SU-DHL-6 (cell line): ENCODE data around the gene UGT1A10.
"Not testable (repeated sequence)": the region's sequence is repeated elsewhere in the genome, so short reads cannot be mapped to it uniquely, and the experiment has no call there.

Source experiments
- H2AFZ ChIP-seq: fragments of 200-600 bp; sonication (generic); 2 replicates; pipeline ENCODE4 v1.6.1; 2014; ENCODE audit warnings: low read depth, mild to moderate bottlenecking, moderate library complexity, mixed read lengths, antibody characterized with exemption, low read length; ENCODE audit not compliant: severe bottlenecking
- H3F3A ChIP-seq: fragments of 200-600 bp; shearing (Covaris generic); 2 replicates; pipeline ENCODE4 v1.6.0; 2016; ENCODE audit warnings: antibody characterized with exemption, mild to moderate bottlenecking; ENCODE audit not compliant: insufficient read depth
- H3K27ac ChIP-seq: fragments of 200-600 bp; sonication (generic); 2 replicates; pipeline ENCODE4 v1.5.1; 2016; ENCODE audit warnings: low read depth, mild to moderate bottlenecking, low read length, moderate library complexity, mixed read lengths
- H3K27me3 ChIP-seq: fragments of 200-600 bp; sonication (generic), shearing (Covaris generic); 2 replicates; pipeline ENCODE4 v1.6.0; 2014; ENCODE audit warnings: mild to moderate bottlenecking, low read length
- H3K36me3 ChIP-seq: fragments of 200-600 bp; sonication (generic); 2 replicates; pipeline ENCODE4 v1.6.1; 2014; ENCODE audit warnings: mild to moderate bottlenecking, low read length, mixed read lengths
- H3K4me2 ChIP-seq: fragments of 300-600, 200-600 bp; shearing (Covaris generic), sonication (generic); 2 replicates; pipeline ENCODE4 v1.6.0; 2014; ENCODE audit warnings: low read length, low read depth, mild to moderate bottlenecking; ENCODE audit not compliant: poor library complexity, severe bottlenecking
- H3K4me3 ChIP-seq: fragments of 200-600 bp; sonication (generic); 2 replicates; pipeline ENCODE4 v1.5.1; 2014; ENCODE audit warnings: antibody characterized with exemption, low read length, mild to moderate bottlenecking, mixed read lengths; ENCODE audit not compliant: insufficient read depth, poor library complexity, severe bottlenecking
- H3K79me2 ChIP-seq: fragments of 200-600 bp; sonication (generic); 2 replicates; pipeline ENCODE4 v1.6.1; 2014; ENCODE audit warnings: mild to moderate bottlenecking, low read length, moderate library complexity; ENCODE audit not compliant: insufficient read depth
- H3K9ac ChIP-seq: fragments of 200-600 bp; sonication (generic); 2 replicates; pipeline ENCODE4 v1.7.0; 2014; ENCODE audit warnings: mild to moderate bottlenecking, low read length
- H3K9me2 ChIP-seq: fragments of 200-600 bp; sonication (generic); replicated peaks from 2 replicates; pipeline ENCODE4 v1.6.1; 2014; ENCODE audit warnings: low read length; ENCODE audit not compliant: insufficient read depth
- H3K9me3 ChIP-seq: fragments of 200-600 bp; sonication (generic); 2 replicates; pipeline ENCODE4 v1.6.1; 2014; ENCODE audit warnings: low read length, mixed read lengths; ENCODE audit not compliant: insufficient read depth
- H4K20me1 ChIP-seq: fragments of 200-600 bp; sonication (generic); 2 replicates; pipeline ENCODE4 v1.6.1; 2014; ENCODE audit warnings: low read depth, mild to moderate bottlenecking, antibody characterized with exemption, low read length, moderate library complexity, mixed read lengths
- CTCF ChIP-seq: fragments of 200-600 bp; sonication (generic); IDR thresholded peaks from one replicate; pipeline ENCODE4 v1.5.1; 2017; ENCODE audit warnings: antibody characterized with exemption, mild to moderate bottlenecking, low read length, moderate library complexity; ENCODE audit not compliant: insufficient read depth, poor library complexity, severe bottlenecking
- EZH2phosphoT487 ChIP-seq: fragments of 200-600 bp; sonication (generic), shearing (Covaris generic); conservative IDR thresholded peaks from 2 replicates; pipeline ENCODE4 v1.6.1; 2018; ENCODE audit warnings: mild to moderate bottlenecking, antibody characterized with exemption, low read length, moderate library complexity, mixed read lengths

UGT1A10 gene

GRCh38 chr2:233746475-233747282, 110.4 kb downstream of the UGT1A10 start:
- Histone ChIP-seq H3K79me2 (no peaks in the 10 kb centered on the region), H3K4me3 (no peak overlapping the region), H2AFZ (no peak overlapping the region), H4K20me1 (no peaks in the 10 kb centered on the region), H3F3A (no peaks in the 10 kb centered on the region), H3K9ac (no peak overlapping the region), H3K4me2 (no peak overlapping the region), H3K27me3 (no peaks in the 10 kb centered on the region), H3K9me2 (no peaks in the 10 kb centered on the region), H3K9me3 (peaks cover 5% of the 10 kb centered on the region; the same call in 1 of the 2 replicates), H3K27ac (no peak overlapping the region), H3K36me3 (no peaks in the 10 kb centered on the region)
- no peak for TF ChIP-seq EZH2phosphoT487
- no peak for TF ChIP-seq CTCF

- H2AFZ ChIP-seq: no peak overlapping the region
- H3K4me3 ChIP-seq: no peak overlapping the region
- no peak overlapping the region for H3K27ac ChIP-seq
- no peak overlapping the region for H3K4me2 ChIP-seq
- H3F3A ChIP-seq: no peaks in the 10 kb centered on the region
- no peaks in the 10 kb centered on the region for H3K79me2 ChIP-seq
- TF ChIP-seq CTCF: no peak
- TF ChIP-seq EZH2phosphoT487: no peak
- H3K9ac ChIP-seq: no peak overlapping the region
- H4K20me1 ChIP-seq: no peaks in the 10 kb centered on the region
- H3K36me3 ChIP-seq: no peaks in the 10 kb centered on the region
- H3K27me3 ChIP-seq: no peaks in the 10 kb centered on the region
- no peaks in the 10 kb centered on the region for H3K9me2 ChIP-seq
- H3K9me3 ChIP-seq: peaks cover 5% of the 10 kb centered on the region; the same call in 1 of the 2 replicates
Measured at GRCh38 chr2:233747283-233747544, 111.0 kb downstream of the UGT1A10 start.

- H3K4me3 ChIP-seq, H3K36me3 ChIP-seq, H3F3A ChIP-seq, H3K79me2 ChIP-seq, H4K20me1 ChIP-seq, H3K9me3 ChIP-seq, H3K27ac ChIP-seq, H3K27me3 ChIP-seq, H3K4me2 ChIP-seq, H2AFZ ChIP-seq, H3K9me2 ChIP-seq, H3K9ac ChIP-seq: not testable (repeated sequence)
Measured at GRCh38 chr2:233750689-233751088, 114.4 kb downstream of the UGT1A10 start.

GRCh38 chr2:233751212-233752009, 115.2 kb downstream of the UGT1A10 start:
- H3K36me3 ChIP-seq, H3K4me3 ChIP-seq, H3F3A ChIP-seq, H3K9me2 ChIP-seq, H3K27ac ChIP-seq, H3K9ac ChIP-seq, H3K27me3 ChIP-seq, H2AFZ ChIP-seq, H3K4me2 ChIP-seq, H3K9me3 ChIP-seq, H4K20me1 ChIP-seq, H3K79me2 ChIP-seq: not testable (repeated sequence)
